Stimulated activated CD4-positive, alpha-beta T cell treated with anti-CD3 and anti-CD28 coated beads, Interleukin-2, amount 100 ng/mL, for 48 hours (primary cell): ENCODE results near the gene OR5AU1.

ENCODE experiments used
- DNase-seq, 2 donors: peaks; one replicate each; pipeline ENCODE4 v3.0.0-alpha.2; 2020

The OR5AU1 gene

GRCh38 chr14:21106176-21106497, 49.7 kb downstream of the OR5AU1 start:
- DNase-seq = no peak

GRCh38 chr14:21105095-21105494, 50.8 kb downstream of the OR5AU1 start:
- DNase-seq = no peak
